ENCODE measurements around the gene CDKN2B-AS1. TPM values are rescaled to one million over a fixed set of nuclear protein-coding genes. Genes with fewer than 3 reads are reported as not detected.

CDKN2B-AS1 gene
- total RNA-seq, 1 experiment from 2014 or later = 0.24 TPM

DNA sequence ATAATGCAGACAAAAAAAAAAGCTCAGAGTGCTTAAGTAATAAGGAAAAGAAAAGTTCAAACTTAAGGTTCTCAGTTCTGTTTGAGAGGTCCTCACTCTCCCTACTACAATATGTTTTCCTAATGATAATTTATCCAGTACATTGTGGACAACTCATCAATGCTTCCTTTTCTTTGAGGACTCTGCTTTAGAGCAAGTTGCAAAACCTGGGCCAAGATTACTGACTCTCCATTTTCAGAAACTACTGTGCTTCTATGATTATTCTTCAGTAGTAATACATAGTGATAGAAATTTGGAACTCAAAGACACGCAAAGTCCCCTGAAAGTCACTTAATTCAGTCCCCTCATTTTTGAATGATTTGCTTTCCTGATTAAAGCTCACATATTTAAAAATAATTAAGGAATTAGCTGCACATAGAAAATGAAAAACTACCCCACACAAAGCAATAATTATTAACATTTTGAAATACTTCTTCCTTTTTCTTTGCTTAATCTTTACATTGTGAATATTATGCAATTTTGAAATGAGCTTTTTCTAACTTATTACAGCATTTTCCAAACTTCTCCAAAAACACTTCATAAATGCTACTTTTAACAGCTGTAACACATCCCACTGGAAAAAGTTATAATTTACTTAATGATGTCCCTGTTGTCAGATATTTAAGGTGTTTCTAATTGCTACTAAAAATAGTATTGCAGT, 11.6 kb upstream of the CDKN2B-AS1 start:
- no peak for DNase-seq (ENCODE audit: low spot score)
- Mint-ChIP-seq H3K4me1 (no peaks in the 10 kb centered on the region), H3K36me3 (no peaks in the 10 kb centered on the region), H3K4me3 (no peak overlapping the region), H3K27me3 (ENCODE audit: low read depth) (peaks cover 98% of the 10 kb centered on the region), H3K9me3 (no peaks in the 10 kb centered on the region), H3K27ac (no peak overlapping the region)
- TF ChIP-seq NR1H2 (CRISPR knock-in tag; IDR thresholded peaks at IDR 0.05) = no peak
- TF ChIP-seq SMAD4 (CRISPR knock-in tag; IDR thresholded peaks at IDR 0.05) = no peak
- no peak for TF ChIP-seq PRDM15 (CRISPR knock-in tag; IDR thresholded peaks at IDR 0.05)
- no peak for TF ChIP-seq GABPB1 (CRISPR knock-in tag; IDR thresholded peaks at IDR 0.05)
- no peak for TF ChIP-seq MYBL2 (CRISPR knock-in tag; IDR thresholded peaks at IDR 0.05)
- TF ChIP-seq MXD4 (CRISPR knock-in tag; IDR thresholded peaks at IDR 0.05; ENCODE audit: borderline replicate concordance) = no peak
- no peak for TF ChIP-seq ZNF532 (CRISPR knock-in tag; IDR thresholded peaks at IDR 0.05; ENCODE audit: borderline replicate concordance)
- TF ChIP-seq, protein P1, sequence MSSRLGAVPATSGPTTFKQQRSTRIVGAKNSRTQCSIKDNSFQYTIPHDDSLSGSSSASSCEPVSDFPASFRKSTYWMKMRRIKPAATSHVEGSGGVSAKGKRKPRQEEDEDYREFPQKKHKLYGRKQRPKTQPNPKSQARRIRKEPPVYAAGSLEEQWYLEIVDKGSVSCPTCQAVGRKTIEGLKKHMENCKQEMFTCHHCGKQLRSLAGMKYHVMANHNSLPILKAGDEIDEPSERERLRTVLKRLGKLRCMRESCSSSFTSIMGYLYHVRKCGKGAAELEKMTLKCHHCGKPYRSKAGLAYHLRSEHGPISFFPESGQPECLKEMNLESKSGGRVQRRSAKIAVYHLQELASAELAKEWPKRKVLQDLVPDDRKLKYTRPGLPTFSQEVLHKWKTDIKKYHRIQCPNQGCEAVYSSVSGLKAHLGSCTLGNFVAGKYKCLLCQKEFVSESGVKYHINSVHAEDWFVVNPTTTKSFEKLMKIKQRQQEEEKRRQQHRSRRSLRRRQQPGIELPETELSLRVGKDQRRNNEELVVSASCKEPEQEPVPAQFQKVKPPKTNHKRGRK (CRISPR knock-in tag; IDR thresholded peaks at IDR 0.05; ENCODE audit: borderline replicate concordance) = no peak
- no peak for TF ChIP-seq NFE2L1 (CRISPR knock-in tag; IDR thresholded peaks at IDR 0.05)
- TF ChIP-seq CREM (CRISPR knock-in tag; IDR thresholded peaks at IDR 0.05) = no peak
- no peak for TF ChIP-seq ZBTB21 (CRISPR knock-in tag; IDR thresholded peaks at IDR 0.05; ENCODE audit: borderline replicate concordance)
- TF ChIP-seq MAX (CRISPR knock-in tag; IDR thresholded peaks at IDR 0.05) = no peak
- no peak for TF ChIP-seq JAZF1 (CRISPR knock-in tag; IDR thresholded peaks at IDR 0.05)
- TF ChIP-seq ZNF121 (CRISPR knock-in tag; IDR thresholded peaks at IDR 0.05) = no peak
- TF ChIP-seq PRRX2 (CRISPR knock-in tag; IDR thresholded peaks at IDR 0.05) = no peak
- no peak for TF ChIP-seq KAT7 (CRISPR knock-in tag; IDR thresholded peaks at IDR 0.05; ENCODE audit: borderline replicate concordance)
- no peak for TF ChIP-seq NR2C2 (CRISPR knock-in tag; IDR thresholded peaks at IDR 0.05)
- TF ChIP-seq, protein P2, sequence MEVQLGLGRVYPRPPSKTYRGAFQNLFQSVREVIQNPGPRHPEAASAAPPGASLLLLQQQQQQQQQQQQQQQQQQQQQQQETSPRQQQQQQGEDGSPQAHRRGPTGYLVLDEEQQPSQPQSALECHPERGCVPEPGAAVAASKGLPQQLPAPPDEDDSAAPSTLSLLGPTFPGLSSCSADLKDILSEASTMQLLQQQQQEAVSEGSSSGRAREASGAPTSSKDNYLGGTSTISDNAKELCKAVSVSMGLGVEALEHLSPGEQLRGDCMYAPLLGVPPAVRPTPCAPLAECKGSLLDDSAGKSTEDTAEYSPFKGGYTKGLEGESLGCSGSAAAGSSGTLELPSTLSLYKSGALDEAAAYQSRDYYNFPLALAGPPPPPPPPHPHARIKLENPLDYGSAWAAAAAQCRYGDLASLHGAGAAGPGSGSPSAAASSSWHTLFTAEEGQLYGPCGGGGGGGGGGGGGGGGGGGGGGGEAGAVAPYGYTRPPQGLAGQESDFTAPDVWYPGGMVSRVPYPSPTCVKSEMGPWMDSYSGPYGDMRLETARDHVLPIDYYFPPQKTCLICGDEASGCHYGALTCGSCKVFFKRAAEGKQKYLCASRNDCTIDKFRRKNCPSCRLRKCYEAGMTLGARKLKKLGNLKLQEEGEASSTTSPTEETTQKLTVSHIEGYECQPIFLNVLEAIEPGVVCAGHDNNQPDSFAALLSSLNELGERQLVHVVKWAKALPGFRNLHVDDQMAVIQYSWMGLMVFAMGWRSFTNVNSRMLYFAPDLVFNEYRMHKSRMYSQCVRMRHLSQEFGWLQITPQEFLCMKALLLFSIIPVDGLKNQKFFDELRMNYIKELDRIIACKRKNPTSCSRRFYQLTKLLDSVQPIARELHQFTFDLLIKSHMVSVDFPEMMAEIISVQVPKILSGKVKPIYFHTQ (CRISPR knock-in tag; IDR thresholded peaks at IDR 0.05) = no peak
- no peak for TF ChIP-seq PREB (CRISPR knock-in tag; IDR thresholded peaks at IDR 0.05; ENCODE audit: borderline replicate concordance)
- ChIA-PET CTCF (interaction anchor here (1.4 to 1.5 kb wide), 2 partner anchors 14 to 25 kb away, joined by 3 to 5 read pairs; no protein-coding TSS in a partner anchor), POLR2A (no interaction called here)
- ATAC-seq = no peak
